WI38 (cell line): Measurements from ENCODE around the gene ENHO.
A peak's percentile ranks its signal among the peaks of the same experiment; 100 is the strongest.

Experiments used
- H3K4me3 ChIP-seq: 2 replicates; pipeline ENCODE4 v1.5.1; 2011; ENCODE audit warnings: low read depth, mild to moderate bottlenecking, control low read depth, low read length
- CTCF ChIP-seq: IDR thresholded peaks from 2 replicates; pipeline ENCODE4 v1.5.1; 2012; ENCODE audit warnings: low read depth, mild to moderate bottlenecking, control low read depth, low read length

Gene ENHO

GRCh38 chr9:34503406-34503805 lies 19.4 kb downstream of the ENHO start:
- TF ChIP-seq CTCF, result no peak
- no peak overlapping the region for H3K4me3 ChIP-seq

GRCh38 chr9:34502891-34503290 lies 19.9 kb downstream of the ENHO start:
- no peak overlapping the region for H3K4me3 ChIP-seq

GRCh38 chr9:34502471-34502870 lies 20.3 kb downstream of the ENHO start:
- TF ChIP-seq CTCF, result no peak
- no peak overlapping the region for H3K4me3 ChIP-seq

More at GRCh38 chr9:34502891-34503290, 19.9 kb downstream of the ENHO start:
- TF ChIP-seq CTCF, result no peak

- 0 out of 2 replicates have a peak, but pooled peaks have one; percentile 13 for TF ChIP-seq CTCF
- no peak overlapping the region for H3K4me3 ChIP-seq
These were observed 20.8 kb downstream of the ENHO start for GRCh38 chr9:34501889-34502425.

- TF ChIP-seq CTCF, result no peak
- no peak overlapping the region for H3K4me3 ChIP-seq
These were observed 21.4 kb downstream of the ENHO start for GRCh38 chr9:34501372-34501771.

GRCh38 chr9:34500623-34501267 lies 22.0 kb downstream of the ENHO start:
- TF ChIP-seq CTCF, result peak; percentile 98
- H3K4me3 ChIP-seq, result no peak overlapping the region

- TF ChIP-seq CTCF, result no peak
- no peak overlapping the region for H3K4me3 ChIP-seq
These were observed 23.7 kb downstream of the ENHO start for GRCh38 chr9:34499076-34499475.
